NCI-H2171 (cell line): Measurements from ENCODE around the gene SORCS2.

Experiments
- DNase-seq: peaks from one replicate; lab custom pipeline; 2025; lab: John Stamatoyannopoulos, UW

SORCS2 gene

DNA sequence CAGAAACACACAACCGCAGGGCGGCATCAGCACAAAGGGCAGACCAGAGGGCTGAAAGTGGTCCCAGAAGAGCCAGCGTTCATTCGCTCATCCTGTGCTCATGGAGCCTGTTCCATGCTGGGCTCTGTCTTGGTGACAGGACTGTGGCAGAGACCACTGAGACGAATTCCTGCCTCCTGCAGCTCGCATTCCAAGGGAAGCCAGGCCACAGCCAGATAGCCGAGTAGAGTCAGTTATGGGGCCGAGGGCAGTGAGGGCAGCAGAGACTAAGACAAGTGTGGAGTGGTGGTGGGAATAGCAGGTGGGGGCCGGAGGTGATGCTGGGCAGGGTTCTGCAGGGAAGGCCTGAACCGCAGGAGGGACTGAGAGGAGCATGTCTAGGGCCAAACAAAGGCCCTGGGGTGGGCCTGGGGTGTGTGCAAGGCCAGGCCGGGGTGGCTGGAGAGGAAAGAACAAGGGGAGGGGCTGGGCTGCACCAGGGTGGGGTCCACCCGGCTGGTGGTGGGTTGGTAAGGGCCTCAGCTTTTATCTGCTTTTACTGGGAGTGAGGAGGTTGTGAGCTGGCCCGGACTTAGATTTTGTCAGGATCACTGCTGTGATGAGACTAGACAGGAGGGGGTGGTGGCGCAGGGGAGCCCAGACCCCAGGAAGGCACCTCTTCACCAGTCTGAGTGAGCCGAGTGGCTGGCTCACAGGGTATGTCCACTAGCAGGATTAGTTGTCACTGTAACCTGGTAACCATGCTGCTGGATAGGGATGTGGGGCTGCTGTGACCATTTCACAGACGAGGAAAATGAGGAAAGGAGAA lies 236.1 kb downstream of the SORCS2 start:
- DNase-seq, result no peak

GRCh38 chr4:7429069-7429416 lies 236.7 kb downstream of the SORCS2 start:
- no peak for DNase-seq

- no peak for DNase-seq
Observed at GRCh38 chr4:7429601-7430078, 237.3 kb downstream of the SORCS2 start.

- no peak for DNase-seq
Observed at GRCh38 chr4:7430368-7430964, 238.1 kb downstream of the SORCS2 start.

DNA sequence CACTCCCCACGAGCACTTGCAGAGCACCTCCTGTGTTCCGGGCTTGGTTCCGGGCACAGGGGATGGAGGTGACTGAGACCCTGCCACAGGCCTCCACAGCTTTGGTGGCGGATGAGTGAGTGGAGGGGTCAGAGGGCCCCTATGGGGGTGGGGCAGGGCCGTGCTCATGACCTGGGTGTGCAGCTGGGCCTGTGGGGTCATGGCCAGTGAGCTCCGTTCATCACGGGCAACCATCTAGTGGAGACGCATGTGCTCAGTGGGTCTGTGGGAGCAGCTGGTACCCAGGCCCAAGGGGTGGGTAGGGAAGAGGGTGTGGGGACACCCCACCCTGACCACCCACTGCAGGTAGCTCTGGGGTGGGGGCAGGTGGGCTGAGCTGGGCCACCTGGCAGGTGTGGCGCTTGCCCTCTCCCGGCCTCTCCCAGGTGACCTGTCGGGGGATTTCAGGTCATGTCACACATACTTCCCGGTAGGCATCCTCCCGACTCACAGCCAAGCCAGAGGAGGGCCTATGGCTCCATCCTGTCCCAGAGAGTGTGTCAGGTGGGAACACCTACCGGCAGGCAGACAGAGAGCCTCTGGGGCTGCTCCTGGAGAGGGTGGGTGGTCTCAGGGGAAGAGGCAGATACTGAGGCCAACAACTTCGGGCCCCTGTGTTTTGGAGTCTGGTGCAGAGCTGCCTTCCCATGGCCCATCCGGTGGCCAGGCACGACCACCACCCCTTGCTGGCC lies 238.8 kb downstream of the SORCS2 start:
- DNase-seq, result no peak

GRCh38 chr4:7431696-7432530 lies 239.6 kb downstream of the SORCS2 start:
- DNase-seq, result no peak

DNA sequence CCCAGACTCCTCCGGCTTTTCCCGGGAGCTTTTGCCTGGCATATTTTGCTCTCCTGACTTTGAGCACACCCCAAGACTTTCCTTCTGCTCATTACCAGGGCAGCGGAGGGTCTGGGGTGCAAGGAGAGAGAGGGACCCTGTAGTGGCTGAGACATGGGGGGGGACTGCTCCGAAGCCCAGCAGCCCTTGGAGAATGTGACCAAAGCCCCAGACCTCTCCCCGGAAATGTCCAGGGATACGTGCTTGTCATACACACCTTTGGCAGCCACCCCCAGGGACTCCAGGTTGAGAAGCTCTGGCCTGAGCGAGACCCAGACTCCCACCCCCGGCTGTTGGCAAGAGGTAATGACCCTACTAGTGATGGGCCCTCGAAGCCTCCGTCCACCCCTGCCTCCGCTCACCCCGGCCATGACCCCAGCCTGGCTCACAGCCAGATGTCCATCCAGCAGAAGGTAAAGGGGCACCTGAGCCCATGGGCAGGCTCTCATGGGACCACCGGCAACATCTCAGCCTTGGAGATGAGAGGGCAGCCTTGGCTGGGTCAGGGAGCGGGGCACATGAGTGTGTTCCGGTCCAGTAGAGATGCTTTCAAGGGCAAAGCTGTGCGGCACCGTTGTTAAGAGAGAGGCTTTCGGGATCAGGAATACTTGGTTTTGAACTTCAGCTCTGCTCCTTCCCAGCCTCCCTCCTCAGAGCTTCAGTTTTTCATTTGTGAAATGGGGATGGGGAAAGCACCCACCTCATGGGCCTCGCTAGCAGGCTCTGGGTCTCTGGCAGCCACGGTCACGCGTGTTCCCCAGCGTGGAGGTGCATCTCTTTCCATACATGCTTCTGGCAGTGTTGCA lies 240.4 kb downstream of the SORCS2 start:
- no peak for DNase-seq

GRCh38 chr4:7433376-7434140 lies 241.2 kb downstream of the SORCS2 start:
- no peak for DNase-seq

- no peak for DNase-seq
Observed at GRCh38 chr4:7434141-7434765, 241.9 kb downstream of the SORCS2 start.

DNA sequence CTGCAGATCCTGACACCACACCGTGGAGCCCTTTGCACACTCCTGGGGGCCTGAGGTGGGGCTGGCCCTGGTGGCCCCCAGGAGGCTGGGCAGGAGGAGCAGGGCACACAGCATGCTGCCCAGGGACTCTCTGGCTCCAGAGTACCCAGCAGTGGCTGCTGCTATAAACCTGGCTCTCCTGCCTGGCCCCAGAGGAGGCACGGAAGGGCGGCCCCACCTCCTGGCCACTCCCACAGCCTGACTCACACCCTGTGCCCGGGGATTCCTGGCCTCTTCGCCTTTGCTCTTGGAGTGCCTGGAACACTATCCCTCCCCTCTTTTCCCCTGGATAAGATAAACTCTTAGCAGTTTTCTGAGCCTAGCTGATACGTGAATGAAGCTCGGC lies 242.4 kb downstream of the SORCS2 start, which contains the start of gene PSAPL1:
Gene PSAPL1 (minus strand): TSS at position 165 of the 385 bp plus-strand sequence. CDS start 51 bp downstream, at position 114.
- no peak for DNase-seq

DNA sequence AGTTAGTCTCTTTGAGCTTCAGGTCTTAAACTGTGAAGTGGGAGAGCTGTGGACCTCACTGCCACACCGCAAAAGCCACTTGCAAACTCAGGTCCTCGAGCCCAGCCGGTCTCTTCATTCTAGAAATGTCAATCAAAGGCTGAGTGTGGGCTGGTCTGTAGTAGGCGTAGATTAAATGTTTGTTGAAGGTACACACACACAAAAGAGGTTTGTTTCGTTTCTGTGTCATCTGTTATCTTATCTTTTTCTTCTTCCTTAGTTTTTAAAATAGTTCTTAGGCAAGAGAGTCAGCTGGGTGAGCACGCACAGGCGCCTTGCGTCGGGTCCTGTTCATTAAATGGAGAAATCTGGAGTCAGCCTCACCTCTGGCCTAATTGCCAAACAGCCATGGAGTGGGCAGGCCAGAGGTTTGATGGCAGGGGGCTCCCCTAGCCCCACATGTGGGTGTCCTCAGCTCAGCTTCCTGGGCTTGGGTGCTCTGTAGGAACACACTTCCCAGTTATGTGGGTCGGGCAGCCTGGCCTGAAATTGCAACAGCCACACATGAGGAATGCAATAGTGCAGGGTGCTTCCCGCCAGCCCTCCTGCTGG lies 243.2 kb downstream of the SORCS2 start:
- no peak for DNase-seq

- DNase-seq, result no peak
Observed at GRCh38 chr4:7436256-7436655, 243.9 kb downstream of the SORCS2 start.

- DNase-seq, result no peak
Observed at GRCh38 chr4:7439699-7440098, 247.4 kb downstream of the SORCS2 start.

GRCh38 chr4:7441201-7441600 lies 248.9 kb downstream of the SORCS2 start:
- no peak for DNase-seq

DNA sequence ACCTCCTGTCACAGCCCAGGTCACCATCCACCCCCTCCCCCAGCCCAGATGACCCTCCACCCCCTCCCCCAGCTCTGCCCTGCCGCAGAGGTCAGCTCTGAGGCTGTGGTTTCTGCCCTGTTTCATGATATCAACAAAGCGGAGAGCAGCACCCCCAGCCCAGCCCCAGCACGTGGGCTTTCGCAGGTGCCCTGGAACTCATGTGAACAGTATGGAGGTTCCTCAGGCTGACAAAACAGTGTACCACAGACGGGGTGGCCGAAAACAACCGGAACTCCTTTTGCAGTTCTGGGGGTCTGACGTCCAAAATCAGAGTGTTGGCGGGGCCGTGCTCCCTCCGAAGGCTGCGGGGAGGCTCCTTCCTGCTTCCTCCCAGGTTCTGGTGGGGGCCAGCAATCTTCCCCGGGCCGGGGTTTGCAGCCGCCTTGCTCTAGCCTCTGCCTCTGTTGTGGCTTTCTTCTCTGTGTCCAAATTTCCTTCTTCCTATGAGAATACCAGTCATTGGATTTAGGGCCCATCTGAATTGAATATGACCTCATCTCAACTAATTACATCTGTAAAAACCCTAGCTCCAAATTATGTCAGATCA lies 250.3 kb downstream of the SORCS2 start:
- no peak for DNase-seq

GRCh38 chr4:7444314-7444713 lies 252.0 kb downstream of the SORCS2 start:
- no peak for DNase-seq

GRCh38 chr4:7444731-7445130 lies 252.4 kb downstream of the SORCS2 start:
- no peak for DNase-seq

DNA sequence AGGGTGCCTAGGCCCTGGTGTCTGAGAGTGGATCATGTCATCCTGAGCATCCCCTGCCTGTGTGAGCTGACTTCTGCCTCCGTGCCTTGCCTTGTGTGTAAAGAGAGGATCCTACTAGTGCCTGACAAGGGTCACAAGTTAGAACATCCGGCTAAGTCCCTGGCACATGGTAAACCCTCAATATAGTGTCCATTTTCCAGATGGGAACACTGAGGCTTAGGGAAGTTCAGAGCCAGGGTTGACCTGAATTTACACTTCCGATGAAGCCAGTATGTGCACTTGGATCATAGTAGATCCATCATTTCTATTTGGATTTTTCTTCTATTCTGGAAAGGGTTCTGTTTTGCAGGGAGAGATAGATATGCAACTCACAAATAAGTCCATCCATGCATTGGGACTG lies 254.9 kb downstream of the SORCS2 start:
- no peak for DNase-seq

- no peak for DNase-seq
Observed at GRCh38 chr4:7448036-7448435, 255.7 kb downstream of the SORCS2 start.
